GM12872 (cell line): ENCODE measurements around the gene CCDC146.
"Not testable (repeated sequence)": the region's sequence is repeated elsewhere in the genome, so short reads cannot be mapped to it uniquely, and the experiment has no call there.

ENCODE experiments used
- CTCF ChIP-seq: IDR thresholded peaks from 3 replicates; pipeline ENCODE4 v1.5.1; 2011; ENCODE audit warnings: low read depth, mild to moderate bottlenecking, low read length, moderate library complexity; ENCODE audit not compliant: insufficient read depth

Gene CCDC146

GRCh38 chr7:77121860-77122681 is at the start of gene CCDC146:
Gene CCDC146, plus strand, starts transcription at chr7:77122615. Its CDS starts 45,054 bp downstream, at chr7:77167669.
- not testable (repeated sequence) for TF ChIP-seq CTCF

GRCh38 chr7:77157446-77157845 is 35.0 kb downstream of the CCDC146 start:
- TF ChIP-seq CTCF: no peak

- TF ChIP-seq CTCF: no peak
Measured at GRCh38 chr7:77181015-77181595, 58.7 kb downstream of the CCDC146 start.

GRCh38 chr7:77181734-77182133 is 59.3 kb downstream of the CCDC146 start:
- TF ChIP-seq CTCF: no peak

- no peak for TF ChIP-seq CTCF
Measured at GRCh38 chr7:77182261-77182660, 59.8 kb downstream of the CCDC146 start.

GRCh38 chr7:77184463-77184862 is 62.0 kb downstream of the CCDC146 start:
- no peak for TF ChIP-seq CTCF

GRCh38 chr7:77184990-77185389 is 62.6 kb downstream of the CCDC146 start:
- TF ChIP-seq CTCF: no peak
